ENCODE measurements around the gene PLD1.
"Not testable (repeated sequence)": the region's sequence is repeated elsewhere in the genome, so short reads cannot be mapped to it uniquely, and the experiment has no call there.

The PLD1 gene

DNA sequence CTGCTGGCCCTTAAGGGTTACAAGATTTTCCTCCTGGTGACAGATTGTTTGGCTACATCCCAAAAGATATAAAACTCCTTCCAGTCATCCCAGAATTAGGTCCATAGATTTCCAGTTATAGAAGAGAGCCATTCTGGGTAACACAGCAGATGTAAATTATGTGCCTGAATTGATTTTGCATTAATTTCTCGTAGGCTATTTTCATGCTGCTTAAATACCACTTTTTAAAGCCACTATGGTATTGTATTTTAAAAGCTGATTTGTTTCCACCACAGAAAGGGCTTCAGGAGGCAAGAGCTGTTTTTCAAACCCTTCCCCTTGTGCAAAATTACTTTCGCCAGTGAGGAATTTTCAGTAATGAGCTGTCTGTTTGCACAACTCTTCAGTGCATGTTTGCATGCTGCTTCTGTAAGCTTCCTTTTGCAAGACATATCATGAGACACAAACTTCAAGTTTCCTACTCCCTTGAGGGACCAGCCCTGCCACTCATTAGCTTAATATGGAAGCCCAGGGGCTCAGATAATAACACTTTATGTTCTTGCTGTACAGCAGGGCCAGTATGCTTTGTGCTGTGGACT, 244.7 kb downstream of the PLD1 start:
- DNase-seq (ENCODE audit: low read depth in 2 of 2, low spot score in 1 of 2): no peak

GRCh38 chr3:171564748-171565480, 245.4 kb downstream of the PLD1 start:
- DNase-seq (ENCODE audit: low read depth in 2 of 2, low spot score in 1 of 2): no peak

GRCh38 chr3:171563298-171563697, 247.0 kb downstream of the PLD1 start:
- no peak for DNase-seq (ENCODE audit: low read depth in 2 of 2, low spot score in 1 of 2)

- not testable (repeated sequence) for DNase-seq (ENCODE audit: low read depth in 2 of 2, low spot score in 1 of 2)
These were observed 247.8 kb downstream of the PLD1 start for GRCh38 chr3:171562459-171562858.

- DNase-seq (ENCODE audit: low read depth in 2 of 2, low spot score in 1 of 2): no peak
These were observed 248.5 kb downstream of the PLD1 start for GRCh38 chr3:171561596-171562323.

- no peak for DNase-seq (ENCODE audit: low read depth in 2 of 2, low spot score in 1 of 2)
These were observed 250.7 kb downstream of the PLD1 start for GRCh38 chr3:171559586-171559985.

GRCh38 chr3:171558188-171558696, 252.0 kb downstream of the PLD1 start:
- DNase-seq (ENCODE audit: low read depth in 2 of 2, low spot score in 1 of 2): no peak

- no peak for DNase-seq (ENCODE audit: low read depth in 2 of 2, low spot score in 1 of 2)
These were observed 253.1 kb downstream of the PLD1 start for GRCh38 chr3:171557173-171557572.

GRCh38 chr3:171556574-171557145, 253.6 kb downstream of the PLD1 start:
- DNase-seq (ENCODE audit: low read depth in 2 of 2, low spot score in 1 of 2): no peak

GRCh38 chr3:171556148-171556547, 254.1 kb downstream of the PLD1 start:
- DNase-seq (ENCODE audit: low read depth in 2 of 2, low spot score in 1 of 2): no peak

- no peak for DNase-seq (ENCODE audit: low read depth in 2 of 2, low spot score in 1 of 2)
These were observed 257.2 kb downstream of the PLD1 start for GRCh38 chr3:171553086-171553485.

GRCh38 chr3:171552531-171552930, 257.8 kb downstream of the PLD1 start:
- DNase-seq (ENCODE audit: low read depth in 2 of 2, low spot score in 1 of 2): no peak

DNA sequence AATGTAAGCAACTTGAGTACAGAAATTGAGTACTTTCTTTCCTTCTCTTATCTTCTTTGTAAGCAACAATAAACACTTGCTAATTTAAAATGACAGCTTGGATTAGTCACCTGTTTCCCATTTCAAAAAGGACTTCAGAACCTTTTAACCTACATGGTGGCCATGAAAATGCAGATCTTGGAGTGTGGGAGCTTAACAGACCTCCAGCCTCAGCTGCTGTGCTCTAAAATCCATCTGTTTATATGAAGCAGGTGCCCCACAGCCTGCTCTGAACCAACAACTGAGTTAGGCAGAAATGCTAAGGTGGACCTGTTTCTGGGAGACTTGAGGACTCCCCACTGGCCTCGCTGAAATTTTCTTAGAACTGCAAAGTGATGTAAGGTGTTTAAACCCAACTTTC, 259.0 kb downstream of the PLD1 start:
- DNase-seq (ENCODE audit: low read depth in 2 of 2, low spot score in 1 of 2): no peak

All from stimulated activated CD8-positive, alpha-beta memory T cell treated with anti-CD3 and anti-CD28 coated beads, Interleukin-4, amount 100 ng/mL, for 4 hours (primary cell).